ENCODE measurements around the gene ERP27.

- TF ChIP-seq CTCF (optimal IDR thresholded peaks at IDR 0.05 in 1 of 3, IDR thresholded peaks at IDR 0.05 in 1 of 3, conservative IDR thresholded peaks at IDR 0.05 in 1 of 3; ENCODE audit: extremely low read depth in 1 of 3, insufficient read depth in 2 of 3, low read length in 3 of 3) (no peak), EZH2 (IDR thresholded peaks at IDR 0.05; ENCODE audit: low read length) (no peak)
These were observed 37.1 kb upstream of the ERP27 start for GRCh38 chr12:14975457-14975856.

Data from keratinocyte (primary cell).